Testis (tissue), 2 donors: Measurements from ENCODE around the gene MARK2.

Experiments
- CTCF ChIP-seq, 3 experiments: fragments of 450-650 bp in 2 of 3; fragments of 200-600 bp in 1 of 3; sonication (generic) in 1 of 3; IDR thresholded peaks; one replicate each; pipeline ENCODE4 v1.5.1; 2016 to 2019; ENCODE audit warnings: antibody characterized with exemption in 3 of 3, mild to moderate bottlenecking in 2 of 3, moderate library complexity in 1 of 3
- POLR2A ChIP-seq: fragments of 450-650 bp; IDR thresholded peaks from one replicate; pipeline ENCODE4 v1.6.1; 2017; ENCODE audit warnings: antibody characterized with exemption, mild to moderate bottlenecking, moderate library complexity

- TF ChIP-seq CTCF (IDR thresholded peaks at IDR 0.05), result no peak
- no peak for TF ChIP-seq POLR2A
Measured at GRCh38 chr11:63929616-63930015, 90.7 kb downstream of the MARK2 start.
